K562 (cell line): ENCODE measurements around the gene ITK. TPM values are rescaled to one million over a fixed set of nuclear protein-coding genes. Genes with fewer than 3 reads are reported as not detected.
A peak's percentile ranks its signal among the peaks of the same experiment; 100 is the strongest.

Experiments used
- FIP1L1 ChIP-seq: fragments of 200-400 bp; formaldehyde crosslinking; IDR thresholded peaks from 2 replicates; pipeline ENCODE4 v1.6.1; 2018; ENCODE audit warnings: mild to moderate bottlenecking, low read depth, low read length; ENCODE audit not compliant: poor library complexity, severe bottlenecking
- FOXK2 ChIP-seq, 2 experiments: fragments of 450-650 bp; IDR thresholded peaks in 1 of 2; conservative IDR thresholded peaks in 1 of 2; 2 replicates each; pipeline ENCODE4 v1.6.1; 2016; ENCODE audit warnings: low read depth in 2 of 2, mild to moderate bottlenecking in 1 of 2
- MCM2 ChIP-seq: fragments of 450-650 bp; IDR thresholded peaks from 2 replicates; pipeline ENCODE4 v1.6.1; 2017; ENCODE audit warnings: low read depth, mild to moderate bottlenecking
- MTA1 ChIP-seq: fragments of 450-650 bp; IDR thresholded peaks from 2 replicates; pipeline ENCODE4 v1.6.1; 2017; ENCODE audit warnings: borderline replicate concordance
- NFXL1 ChIP-seq: fragments of 450-650 bp; formaldehyde crosslinking; IDR thresholded peaks from 2 replicates; pipeline ENCODE4 v1.4.0; 2021; ENCODE audit warnings: mild to moderate bottlenecking
- TCF3 ChIP-seq: sonication (generic); formaldehyde crosslinking; IDR thresholded peaks from 2 replicates; pipeline ENCODE4 v1.4.0; 2020; ENCODE audit warnings: mild to moderate bottlenecking, missing genetic modification reagents
- ZNF384 ChIP-seq: IDR thresholded peaks from 2 replicates; pipeline ENCODE4 v1.6.1; 2012; ENCODE audit warnings: low read depth, low read length, improper control_type of control experiment
- ZNF589 ChIP-seq: fragments of 200-800 bp; sonication (Bioruptor generic); IDR thresholded peaks from 2 replicates; pipeline ENCODE4 v1.6.1; 2016; ENCODE audit warnings: low read depth, missing genetic modification characterization, missing compliant biosample characterization
- polyA plus RNA-seq, 8 experiments: library from polyadenylated mRNA; depleted of rRNA in 4 of 8; stranded (reverse) in 5 of 8; unstranded in 3 of 8; fragments of >200 nt; fragmentation: Nextera tagmentation in 2 of 8; fragmentation: Illumina TruSeq in 1 of 8; extraction: Ambion mirVana in 2 of 8; extraction: Trizol in 1 of 8; gene quantifications; 2 replicates each; pipeline versions ENCODE4 v1.2.1 to v1.2.3, GENCODE V29; 2011 to 2014; ENCODE audit warnings: inconsistent platforms in 1 of 8, missing spikeins in 1 of 8
- total RNA-seq, 7 experiments: library from RNA; depleted of rRNA in 6 of 7; stranded (reverse); fragments of >200 nt in 6 of 7; fragmentation: Illumina TruSeq in 2 of 7; extraction: Trizol in 2 of 7; gene quantifications; 2 replicates each; pipeline versions ENCODE4 v1.2.1 to v1.2.3, GENCODE V29; 2011 to 2021; ENCODE audit warnings: low replicate concordance in 1 of 7
- TF ChIP-seq, protein P1 (sequence below): fragments of 450-650 bp; IDR thresholded peaks from 2 replicates; pipeline ENCODE4 v1.6.1; 2016; ENCODE audit warnings: mild to moderate bottlenecking, moderate library complexity
- TF ChIP-seq, protein P2 (sequence below): fragments of 150-350 bp; conservative IDR thresholded peaks from 2 replicates; pipeline ENCODE4 v1.6.1; 2014; ENCODE audit warnings: low read length

ITK gene
- total and polyA plus RNA-seq, 9 of the 15 experiments (the other 6 are each of a cell fraction or from before 2014, with no cell fraction given): 0.04 to 0.75 TPM; not detected in 7

- TF ChIP-seq, protein P1, sequence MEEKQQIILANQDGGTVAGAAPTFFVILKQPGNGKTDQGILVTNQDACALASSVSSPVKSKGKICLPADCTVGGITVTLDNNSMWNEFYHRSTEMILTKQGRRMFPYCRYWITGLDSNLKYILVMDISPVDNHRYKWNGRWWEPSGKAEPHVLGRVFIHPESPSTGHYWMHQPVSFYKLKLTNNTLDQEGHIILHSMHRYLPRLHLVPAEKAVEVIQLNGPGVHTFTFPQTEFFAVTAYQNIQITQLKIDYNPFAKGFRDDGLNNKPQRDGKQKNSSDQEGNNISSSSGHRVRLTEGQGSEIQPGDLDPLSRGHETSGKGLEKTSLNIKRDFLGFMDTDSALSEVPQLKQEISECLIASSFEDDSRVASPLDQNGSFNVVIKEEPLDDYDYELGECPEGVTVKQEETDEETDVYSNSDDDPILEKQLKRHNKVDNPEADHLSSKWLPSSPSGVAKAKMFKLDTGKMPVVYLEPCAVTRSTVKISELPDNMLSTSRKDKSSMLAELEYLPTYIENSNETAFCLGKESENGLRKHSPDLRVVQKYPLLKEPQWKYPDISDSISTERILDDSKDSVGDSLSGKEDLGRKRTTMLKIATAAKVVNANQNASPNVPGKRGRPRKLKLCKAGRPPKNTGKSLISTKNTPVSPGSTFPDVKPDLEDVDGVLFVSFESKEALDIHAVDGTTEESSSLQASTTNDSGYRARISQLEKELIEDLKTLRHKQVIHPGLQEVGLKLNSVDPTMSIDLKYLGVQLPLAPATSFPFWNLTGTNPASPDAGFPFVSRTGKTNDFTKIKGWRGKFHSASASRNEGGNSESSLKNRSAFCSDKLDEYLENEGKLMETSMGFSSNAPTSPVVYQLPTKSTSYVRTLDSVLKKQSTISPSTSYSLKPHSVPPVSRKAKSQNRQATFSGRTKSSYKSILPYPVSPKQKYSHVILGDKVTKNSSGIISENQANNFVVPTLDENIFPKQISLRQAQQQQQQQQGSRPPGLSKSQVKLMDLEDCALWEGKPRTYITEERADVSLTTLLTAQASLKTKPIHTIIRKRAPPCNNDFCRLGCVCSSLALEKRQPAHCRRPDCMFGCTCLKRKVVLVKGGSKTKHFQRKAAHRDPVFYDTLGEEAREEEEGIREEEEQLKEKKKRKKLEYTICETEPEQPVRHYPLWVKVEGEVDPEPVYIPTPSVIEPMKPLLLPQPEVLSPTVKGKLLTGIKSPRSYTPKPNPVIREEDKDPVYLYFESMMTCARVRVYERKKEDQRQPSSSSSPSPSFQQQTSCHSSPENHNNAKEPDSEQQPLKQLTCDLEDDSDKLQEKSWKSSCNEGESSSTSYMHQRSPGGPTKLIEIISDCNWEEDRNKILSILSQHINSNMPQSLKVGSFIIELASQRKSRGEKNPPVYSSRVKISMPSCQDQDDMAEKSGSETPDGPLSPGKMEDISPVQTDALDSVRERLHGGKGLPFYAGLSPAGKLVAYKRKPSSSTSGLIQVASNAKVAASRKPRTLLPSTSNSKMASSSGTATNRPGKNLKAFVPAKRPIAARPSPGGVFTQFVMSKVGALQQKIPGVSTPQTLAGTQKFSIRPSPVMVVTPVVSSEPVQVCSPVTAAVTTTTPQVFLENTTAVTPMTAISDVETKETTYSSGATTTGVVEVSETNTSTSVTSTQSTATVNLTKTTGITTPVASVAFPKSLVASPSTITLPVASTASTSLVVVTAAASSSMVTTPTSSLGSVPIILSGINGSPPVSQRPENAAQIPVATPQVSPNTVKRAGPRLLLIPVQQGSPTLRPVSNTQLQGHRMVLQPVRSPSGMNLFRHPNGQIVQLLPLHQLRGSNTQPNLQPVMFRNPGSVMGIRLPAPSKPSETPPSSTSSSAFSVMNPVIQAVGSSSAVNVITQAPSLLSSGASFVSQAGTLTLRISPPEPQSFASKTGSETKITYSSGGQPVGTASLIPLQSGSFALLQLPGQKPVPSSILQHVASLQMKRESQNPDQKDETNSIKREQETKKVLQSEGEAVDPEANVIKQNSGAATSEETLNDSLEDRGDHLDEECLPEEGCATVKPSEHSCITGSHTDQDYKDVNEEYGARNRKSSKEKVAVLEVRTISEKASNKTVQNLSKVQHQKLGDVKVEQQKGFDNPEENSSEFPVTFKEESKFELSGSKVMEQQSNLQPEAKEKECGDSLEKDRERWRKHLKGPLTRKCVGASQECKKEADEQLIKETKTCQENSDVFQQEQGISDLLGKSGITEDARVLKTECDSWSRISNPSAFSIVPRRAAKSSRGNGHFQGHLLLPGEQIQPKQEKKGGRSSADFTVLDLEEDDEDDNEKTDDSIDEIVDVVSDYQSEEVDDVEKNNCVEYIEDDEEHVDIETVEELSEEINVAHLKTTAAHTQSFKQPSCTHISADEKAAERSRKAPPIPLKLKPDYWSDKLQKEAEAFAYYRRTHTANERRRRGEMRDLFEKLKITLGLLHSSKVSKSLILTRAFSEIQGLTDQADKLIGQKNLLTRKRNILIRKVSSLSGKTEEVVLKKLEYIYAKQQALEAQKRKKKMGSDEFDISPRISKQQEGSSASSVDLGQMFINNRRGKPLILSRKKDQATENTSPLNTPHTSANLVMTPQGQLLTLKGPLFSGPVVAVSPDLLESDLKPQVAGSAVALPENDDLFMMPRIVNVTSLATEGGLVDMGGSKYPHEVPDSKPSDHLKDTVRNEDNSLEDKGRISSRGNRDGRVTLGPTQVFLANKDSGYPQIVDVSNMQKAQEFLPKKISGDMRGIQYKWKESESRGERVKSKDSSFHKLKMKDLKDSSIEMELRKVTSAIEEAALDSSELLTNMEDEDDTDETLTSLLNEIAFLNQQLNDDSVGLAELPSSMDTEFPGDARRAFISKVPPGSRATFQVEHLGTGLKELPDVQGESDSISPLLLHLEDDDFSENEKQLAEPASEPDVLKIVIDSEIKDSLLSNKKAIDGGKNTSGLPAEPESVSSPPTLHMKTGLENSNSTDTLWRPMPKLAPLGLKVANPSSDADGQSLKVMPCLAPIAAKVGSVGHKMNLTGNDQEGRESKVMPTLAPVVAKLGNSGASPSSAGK: peak; percentile 88
- TF ChIP-seq TCF3: no peak
- no peak for TF ChIP-seq ZNF589 (CRISPR knock-in tag)
- no peak for TF ChIP-seq MTA1
- no peak for TF ChIP-seq FIP1L1
- TF ChIP-seq FOXK2 (conservative IDR thresholded peaks at IDR 0.05 in 1 of 2, IDR thresholded peaks at IDR 0.05 in 1 of 2; ENCODE audit: low read depth in 2 of 2): no peak
- TF ChIP-seq, protein P2, sequence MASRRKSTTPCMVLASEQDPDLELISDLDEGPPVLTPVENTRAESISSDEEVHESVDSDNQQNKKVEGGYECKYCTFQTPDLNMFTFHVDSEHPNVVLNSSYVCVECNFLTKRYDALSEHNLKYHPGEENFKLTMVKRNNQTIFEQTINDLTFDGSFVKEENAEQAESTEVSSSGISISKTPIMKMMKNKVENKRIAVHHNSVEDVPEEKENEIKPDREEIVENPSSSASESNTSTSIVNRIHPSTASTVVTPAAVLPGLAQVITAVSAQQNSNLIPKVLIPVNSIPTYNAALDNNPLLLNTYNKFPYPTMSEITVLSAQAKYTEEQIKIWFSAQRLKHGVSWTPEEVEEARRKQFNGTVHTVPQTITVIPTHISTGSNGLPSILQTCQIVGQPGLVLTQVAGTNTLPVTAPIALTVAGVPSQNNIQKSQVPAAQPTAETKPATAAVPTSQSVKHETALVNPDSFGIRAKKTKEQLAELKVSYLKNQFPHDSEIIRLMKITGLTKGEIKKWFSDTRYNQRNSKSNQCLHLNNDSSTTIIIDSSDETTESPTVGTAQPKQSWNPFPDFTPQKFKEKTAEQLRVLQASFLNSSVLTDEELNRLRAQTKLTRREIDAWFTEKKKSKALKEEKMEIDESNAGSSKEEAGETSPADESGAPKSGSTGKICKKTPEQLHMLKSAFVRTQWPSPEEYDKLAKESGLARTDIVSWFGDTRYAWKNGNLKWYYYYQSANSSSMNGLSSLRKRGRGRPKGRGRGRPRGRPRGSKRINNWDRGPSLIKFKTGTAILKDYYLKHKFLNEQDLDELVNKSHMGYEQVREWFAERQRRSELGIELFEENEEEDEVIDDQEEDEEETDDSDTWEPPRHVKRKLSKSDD: no peak
- no peak for TF ChIP-seq MCM2
- no peak for TF ChIP-seq NFXL1
- TF ChIP-seq ZNF384: no peak
These were observed 110.5 kb downstream of the ITK start (continued) for GRCh38 chr5:157290981-157291711.
